ENCODE results near the gene APOBEC3H.

The APOBEC3H gene

GRCh38 chr22:39088685-39089032, 8.4 kb upstream of the APOBEC3H start:
- Histone ChIP-seq H2AFZ (ENCODE audit: insufficient read depth, low read length, poor library complexity) (no peak overlapping the region), H3K4me2 (ENCODE audit: low read length) (no peak overlapping the region), H3K79me1 (ENCODE audit: low read length) (no peaks in the 10 kb centered on the region), H3K23ac (ENCODE audit: low read length) (no peak overlapping the region), H3K9ac (ENCODE audit: low read length) (no peak overlapping the region), H4K12ac (ENCODE audit: low read depth, low read length) (no peak overlapping the region), H3K18ac (ENCODE audit: low read length) (no peak overlapping the region), H3K27me3 (ENCODE audit: insufficient read depth, low read length) (no peaks in the 10 kb centered on the region), H2BK5ac (ENCODE audit: low read depth, low read length, poor library complexity) (no peak overlapping the region), H3K14ac (ENCODE audit: low read length) (no peak overlapping the region), H3K4ac (ENCODE audit: low read depth, low read length) (no peak overlapping the region), H4K91ac (ENCODE audit: low read depth, low read length) (no peak overlapping the region), H2BK12ac (ENCODE audit: low read length) (no peak overlapping the region), H3K4me3 (ENCODE audit: low read depth, low read length) (no peak overlapping the region), H3K79me2 (ENCODE audit: control insufficient read depth, insufficient read depth, low read length, poor library complexity) (no peaks in the 10 kb centered on the region), H3K9me3 (ENCODE audit: insufficient read depth, low read depth, low read length) (no peaks in the 10 kb centered on the region), H3K27ac (ENCODE audit: low read depth, low read length) (no peak overlapping the region), H2AK5ac (ENCODE audit: low read length) (no peak overlapping the region), H3K4me1 (ENCODE audit: control insufficient read depth in 1 of 2, insufficient read depth in 2 of 2, low read length in 2 of 2) (peaks cover 2 to 3% of the 10 kb centered on the region in 2 experiments), H4K8ac (ENCODE audit: low read depth, low read length) (no peak overlapping the region), H2BK120ac (ENCODE audit: insufficient read depth, low read length, poor library complexity) (no peak overlapping the region), H3K36me3 (ENCODE audit: control insufficient read depth in 1 of 2, insufficient read depth in 2 of 2, low read length in 2 of 2) (no peaks in the 10 kb centered on the region)
- DNase-seq, result no peak
- WGBS (ENCODE audit: extremely low coverage, insufficient coverage, insufficient read length), result no CpG with 5 or more reads among the region's 5 CpGs

- H3K14ac ChIP-seq (ENCODE audit: low read length), result no peak overlapping the region
- no peak overlapping the region for H4K12ac ChIP-seq (ENCODE audit: low read depth, low read length)
- no peaks in the 10 kb centered on the region for H3K79me1 ChIP-seq (ENCODE audit: low read length)
- no peaks in the 10 kb centered on the region for H3K79me2 ChIP-seq (ENCODE audit: control insufficient read depth, insufficient read depth, low read length, poor library complexity)
- H3K27me3 ChIP-seq (ENCODE audit: insufficient read depth, low read length), result no peaks in the 10 kb centered on the region
- H3K36me3 ChIP-seq (ENCODE audit: control insufficient read depth in 1 of 2, insufficient read depth in 2 of 2, low read length in 2 of 2), result no peaks in the 10 kb centered on the region
- no peak overlapping the region for H2BK12ac ChIP-seq (ENCODE audit: low read length)
- H3K4me2 ChIP-seq (ENCODE audit: low read length), result no peak overlapping the region
- no peak overlapping the region for H4K91ac ChIP-seq (ENCODE audit: low read depth, low read length)
- H2AFZ ChIP-seq (ENCODE audit: insufficient read depth, low read length, poor library complexity), result no peak overlapping the region
- no CpG with 5 or more reads among the region's 6 CpGs for WGBS (ENCODE audit: extremely low coverage, insufficient coverage, insufficient read length)
- H2BK120ac ChIP-seq (ENCODE audit: insufficient read depth, low read length, poor library complexity), result no peak overlapping the region
- DNase-seq, result no peak
- no peak overlapping the region for H3K23ac ChIP-seq (ENCODE audit: low read length)
- no peak overlapping the region for H4K8ac ChIP-seq (ENCODE audit: low read depth, low read length)
- no peak overlapping the region for H3K4ac ChIP-seq (ENCODE audit: low read depth, low read length)
- H3K9ac ChIP-seq (ENCODE audit: low read length), result no peak overlapping the region
- no peak overlapping the region for H2AK5ac ChIP-seq (ENCODE audit: low read length)
- no peak overlapping the region for H3K27ac ChIP-seq (ENCODE audit: low read depth, low read length)
- H2BK5ac ChIP-seq (ENCODE audit: low read depth, low read length, poor library complexity), result no peak overlapping the region
- H3K4me3 ChIP-seq (ENCODE audit: low read depth, low read length), result no peak overlapping the region
- peaks cover 2 to 3% of the 10 kb centered on the region in 2 experiments for H3K4me1 ChIP-seq (ENCODE audit: control insufficient read depth in 1 of 2, insufficient read depth in 2 of 2, low read length in 2 of 2)
- no peak overlapping the region for H3K18ac ChIP-seq (ENCODE audit: low read length)
- H3K9me3 ChIP-seq (ENCODE audit: insufficient read depth, low read depth, low read length), result no peaks in the 10 kb centered on the region
Observed at GRCh38 chr22:39089928-39090327, 7.1 kb upstream of the APOBEC3H start.

- Histone ChIP-seq H2BK5ac (ENCODE audit: low read depth, low read length, poor library complexity) (no peak overlapping the region), H3K27me3 (ENCODE audit: insufficient read depth, low read length) (no peaks in the 10 kb centered on the region), H3K23ac (ENCODE audit: low read length) (no peak overlapping the region), H3K27ac (ENCODE audit: low read depth, low read length) (no peak overlapping the region), H3K9ac (ENCODE audit: low read length) (no peak overlapping the region), H3K4me1 (ENCODE audit: control insufficient read depth in 1 of 2, insufficient read depth in 2 of 2, low read length in 2 of 2) (peaks cover 2 to 3% of the 10 kb centered on the region in 2 experiments), H3K18ac (ENCODE audit: low read length) (no peak overlapping the region), H3K4me2 (ENCODE audit: low read length) (no peak overlapping the region), H4K91ac (ENCODE audit: low read depth, low read length) (no peak overlapping the region), H3K4ac (ENCODE audit: low read depth, low read length) (no peak overlapping the region), H3K9me3 (ENCODE audit: insufficient read depth, low read depth, low read length) (no peaks in the 10 kb centered on the region), H3K36me3 (ENCODE audit: control insufficient read depth in 1 of 2, insufficient read depth in 2 of 2, low read length in 2 of 2) (no peaks in the 10 kb centered on the region), H2BK12ac (ENCODE audit: low read length) (no peak overlapping the region), H3K79me2 (ENCODE audit: control insufficient read depth, insufficient read depth, low read length, poor library complexity) (no peaks in the 10 kb centered on the region), H2AK5ac (ENCODE audit: low read length) (no peak overlapping the region), H4K12ac (ENCODE audit: low read depth, low read length) (no peak overlapping the region), H3K14ac (ENCODE audit: low read length) (no peak overlapping the region), H3K4me3 (ENCODE audit: low read depth, low read length) (no peak overlapping the region), H3K79me1 (ENCODE audit: low read length) (no peaks in the 10 kb centered on the region), H4K8ac (ENCODE audit: low read depth, low read length) (no peak overlapping the region), H2AFZ (ENCODE audit: insufficient read depth, low read length, poor library complexity) (no peak overlapping the region), H2BK120ac (ENCODE audit: insufficient read depth, low read length, poor library complexity) (no peak overlapping the region)
- no peak for DNase-seq
- WGBS (ENCODE audit: extremely low coverage, insufficient coverage, insufficient read length), result no CpG with 5 or more reads among the region's 15 CpGs
Observed at GRCh38 chr22:39090426-39091064, 6.5 kb upstream of the APOBEC3H start.

GRCh38 chr22:39091126-39092081, 5.6 kb upstream of the APOBEC3H start:
- Histone ChIP-seq H3K4me3 (ENCODE audit: low read depth, low read length) (no peak overlapping the region), H2BK5ac (ENCODE audit: low read depth, low read length, poor library complexity) (no peak overlapping the region), H3K9ac (ENCODE audit: low read length) (no peak overlapping the region), H3K23ac (ENCODE audit: low read length) (no peak overlapping the region), H3K79me2 (ENCODE audit: control insufficient read depth, insufficient read depth, low read length, poor library complexity) (no peaks in the 10 kb centered on the region), H2BK12ac (ENCODE audit: low read length) (no peak overlapping the region), H2AFZ (ENCODE audit: insufficient read depth, low read length, poor library complexity) (no peak overlapping the region), H2AK5ac (ENCODE audit: low read length) (no peak overlapping the region), H4K8ac (ENCODE audit: low read depth, low read length) (no peak overlapping the region), H3K14ac (ENCODE audit: low read length) (no peak overlapping the region), H2BK120ac (ENCODE audit: insufficient read depth, low read length, poor library complexity) (no peak overlapping the region), H3K4ac (ENCODE audit: low read depth, low read length) (no peak overlapping the region), H4K91ac (ENCODE audit: low read depth, low read length) (no peak overlapping the region), H3K9me3 (ENCODE audit: insufficient read depth, low read depth, low read length) (no peaks in the 10 kb centered on the region), H3K4me2 (ENCODE audit: low read length) (no peak overlapping the region), H3K27ac (ENCODE audit: low read depth, low read length) (no peak overlapping the region), H3K79me1 (ENCODE audit: low read length) (no peaks in the 10 kb centered on the region), H4K12ac (ENCODE audit: low read depth, low read length) (no peak overlapping the region), H3K18ac (ENCODE audit: low read length) (no peak overlapping the region), H3K36me3 (ENCODE audit: control insufficient read depth in 1 of 2, insufficient read depth in 2 of 2, low read length in 2 of 2) (no peaks in the 10 kb centered on the region), H3K27me3 (ENCODE audit: insufficient read depth, low read length) (no peaks in the 10 kb centered on the region), H3K4me1 (ENCODE audit: control insufficient read depth in 1 of 2, insufficient read depth in 2 of 2, low read length in 2 of 2) (peaks cover 2 to 3% of the 10 kb centered on the region in 2 experiments)
- no peak for DNase-seq
- WGBS (ENCODE audit: extremely low coverage, insufficient coverage, insufficient read length), result no CpG with 5 or more reads among the region's 23 CpGs
